ENCODE measurements around the gene CPEB2.
A peak's percentile ranks its signal among the peaks of the same experiment; 100 is the strongest.

CPEB2 gene

GRCh38 chr4:15010038-15010585 lies 7.8 kb downstream of the CPEB2 start:
- no peak for DNase-seq (ENCODE audit: low read depth)

- no peak for DNase-seq (ENCODE audit: low read depth)
Measured at GRCh38 chr4:15011166-15011565, 8.9 kb downstream of the CPEB2 start.

GRCh38 chr4:15012017-15012788 lies 9.9 kb downstream of the CPEB2 start:
- no peak for DNase-seq (ENCODE audit: low read depth)

GRCh38 chr4:15013585-15013984 lies 11.3 kb downstream of the CPEB2 start:
- no peak for DNase-seq (ENCODE audit: low read depth)

GRCh38 chr4:15015170-15015569 lies 12.9 kb downstream of the CPEB2 start:
- no peak for DNase-seq (ENCODE audit: low read depth)

GRCh38 chr4:15018361-15018760 lies 16.1 kb downstream of the CPEB2 start:
- no peak for DNase-seq (ENCODE audit: low read depth)

- DNase-seq (ENCODE audit: low read depth): no peak
Measured at GRCh38 chr4:15020502-15021286, 18.4 kb downstream of the CPEB2 start.

GRCh38 chr4:15021311-15021710 lies 19.0 kb downstream of the CPEB2 start:
- DNase-seq (ENCODE audit: low read depth): no peak

GRCh38 chr4:15021946-15022345 lies 19.7 kb downstream of the CPEB2 start:
- no peak for DNase-seq (ENCODE audit: low read depth)

- peak; percentile 48 for DNase-seq (ENCODE audit: low read depth)
Measured at GRCh38 chr4:15024386-15024785, 22.1 kb downstream of the CPEB2 start.

GRCh38 chr4:15025693-15026092 lies 23.4 kb downstream of the CPEB2 start:
- DNase-seq (ENCODE audit: low read depth): no peak

GRCh38 chr4:15027921-15028435 lies 25.7 kb downstream of the CPEB2 start:
- no peak for DNase-seq (ENCODE audit: low read depth)

- DNase-seq (ENCODE audit: low read depth): no peak
Measured at GRCh38 chr4:15031197-15031596, 28.9 kb downstream of the CPEB2 start.

- DNase-seq (ENCODE audit: low read depth): peak; percentile 36
Measured at GRCh38 chr4:15031993-15032675, 29.9 kb downstream of the CPEB2 start.

GRCh38 chr4:15034071-15034764 lies 31.9 kb downstream of the CPEB2 start:
- peak; percentile 93 for DNase-seq (ENCODE audit: low read depth)

- DNase-seq (ENCODE audit: low read depth): peak; percentile 22
Measured at GRCh38 chr4:15035159-15035558, 32.9 kb downstream of the CPEB2 start.

- DNase-seq (ENCODE audit: low read depth): peak; percentile 60
Measured at GRCh38 chr4:15037923-15038541, 35.8 kb downstream of the CPEB2 start.

- DNase-seq (ENCODE audit: low read depth): peak; percentile 23
Measured at GRCh38 chr4:15040916-15041463, 38.7 kb downstream of the CPEB2 start.

GRCh38 chr4:15042529-15043167 lies 40.4 kb downstream of the CPEB2 start:
- peak; percentile 25 for DNase-seq (ENCODE audit: low read depth)

- no peak for DNase-seq (ENCODE audit: low read depth)
Measured at GRCh38 chr4:15043226-15043625, 40.9 kb downstream of the CPEB2 start.
